ENCODE data around the gene JCAD.
A peak's percentile ranks its signal among the peaks of the same experiment; 100 is the strongest.
"Not testable (repeated sequence)": the region's sequence is repeated elsewhere in the genome, so short reads cannot be mapped to it uniquely, and the experiment has no call there.

JCAD gene

GRCh38 chr10:30043476-30044270, 15.7 kb downstream of the JCAD start:
- DNase-seq, result no peak

- no peak for DNase-seq
Observed at GRCh38 chr10:30042820-30043219, 16.6 kb downstream of the JCAD start.

- no peak for DNase-seq
Observed at GRCh38 chr10:30041196-30042105, 17.9 kb downstream of the JCAD start.

GRCh38 chr10:30040597-30040996, 18.8 kb downstream of the JCAD start:
- DNase-seq, result no peak

- DNase-seq, result no peak
Observed at GRCh38 chr10:30039988-30040387, 19.4 kb downstream of the JCAD start.

- no peak for DNase-seq
Observed at GRCh38 chr10:30039567-30039966, 19.8 kb downstream of the JCAD start.

- no peak for DNase-seq
Observed at GRCh38 chr10:30038781-30039536, 20.4 kb downstream of the JCAD start.

GRCh38 chr10:30037620-30038336, 21.6 kb downstream of the JCAD start:
- DNase-seq, result no peak

- DNase-seq, result no peak
Observed at GRCh38 chr10:30036811-30037210, 22.6 kb downstream of the JCAD start.

GRCh38 chr10:30036341-30036740, 23.0 kb downstream of the JCAD start:
- DNase-seq, result no peak

- no peak for DNase-seq
Observed at GRCh38 chr10:30034433-30035137, 24.8 kb downstream of the JCAD start.

- no peak for DNase-seq
Observed at GRCh38 chr10:30032125-30032524, 27.3 kb downstream of the JCAD start.

GRCh38 chr10:30029872-30030256, 29.5 kb downstream of the JCAD start:
- DNase-seq, result no peak

GRCh38 chr10:30029164-30029871, 30.1 kb downstream of the JCAD start:
- DNase-seq, result no peak

- no peak for DNase-seq
Observed at GRCh38 chr10:30028738-30029030, 30.7 kb downstream of the JCAD start.

- no peak for DNase-seq
Observed at GRCh38 chr10:30028006-30028737, 31.2 kb downstream of the JCAD start.

- DNase-seq, result peak; percentile 64 to 82
Observed at GRCh38 chr10:30027057-30028005, 32.1 kb downstream of the JCAD start.

GRCh38 chr10:30026578-30026977, 32.8 kb downstream of the JCAD start:
- DNase-seq, result no peak

GRCh38 chr10:30026080-30026479, 33.3 kb downstream of the JCAD start:
- DNase-seq, result no peak

- DNase-seq, result not testable (repeated sequence)
Observed at GRCh38 chr10:30025428-30025827, 34.0 kb downstream of the JCAD start.
